GM12864 (cell line): ENCODE data around the gene GHITM.

Experiments
- DNase-seq: peaks from one replicate; pipeline ENCODE4 v3.0.0-alpha.2; 2011; ENCODE audit warnings: low read depth
- H3K4me3 ChIP-seq: 2 replicates; pipeline ENCODE4 v1.5.1; 2011; ENCODE audit warnings: mild to moderate bottlenecking, low read depth, low read length, control low read depth
- TF ChIP-seq, protein P1 (sequence below): IDR thresholded peaks from 2 replicates; pipeline ENCODE4 v1.5.1; 2011; ENCODE audit warnings: low read depth, mild to moderate bottlenecking, moderate library complexity, low read length, control low read depth, inconsistent platforms; ENCODE audit errors: missing control alignments

Gene GHITM

DNA sequence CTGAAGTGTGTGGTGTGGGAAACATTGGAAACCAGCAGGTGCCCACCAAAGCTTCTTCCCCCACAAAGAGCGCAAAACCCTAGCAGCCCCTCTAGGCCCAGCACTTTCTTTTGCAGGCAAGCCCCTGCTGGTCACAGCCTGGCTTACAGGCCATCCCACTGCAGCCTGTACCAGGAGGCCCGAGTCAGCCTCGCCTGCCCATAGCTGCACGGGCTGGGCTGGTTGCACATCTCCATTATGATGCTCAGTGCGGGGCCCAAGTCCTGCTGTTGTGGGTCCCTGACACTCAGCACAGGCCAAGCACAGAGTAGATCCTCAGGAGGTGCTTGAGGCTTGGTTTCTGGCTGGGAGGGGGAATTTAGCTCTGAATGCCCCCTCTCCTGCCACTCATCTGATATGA is 63.0 kb downstream of the GHITM start:
- TF ChIP-seq, protein P1, sequence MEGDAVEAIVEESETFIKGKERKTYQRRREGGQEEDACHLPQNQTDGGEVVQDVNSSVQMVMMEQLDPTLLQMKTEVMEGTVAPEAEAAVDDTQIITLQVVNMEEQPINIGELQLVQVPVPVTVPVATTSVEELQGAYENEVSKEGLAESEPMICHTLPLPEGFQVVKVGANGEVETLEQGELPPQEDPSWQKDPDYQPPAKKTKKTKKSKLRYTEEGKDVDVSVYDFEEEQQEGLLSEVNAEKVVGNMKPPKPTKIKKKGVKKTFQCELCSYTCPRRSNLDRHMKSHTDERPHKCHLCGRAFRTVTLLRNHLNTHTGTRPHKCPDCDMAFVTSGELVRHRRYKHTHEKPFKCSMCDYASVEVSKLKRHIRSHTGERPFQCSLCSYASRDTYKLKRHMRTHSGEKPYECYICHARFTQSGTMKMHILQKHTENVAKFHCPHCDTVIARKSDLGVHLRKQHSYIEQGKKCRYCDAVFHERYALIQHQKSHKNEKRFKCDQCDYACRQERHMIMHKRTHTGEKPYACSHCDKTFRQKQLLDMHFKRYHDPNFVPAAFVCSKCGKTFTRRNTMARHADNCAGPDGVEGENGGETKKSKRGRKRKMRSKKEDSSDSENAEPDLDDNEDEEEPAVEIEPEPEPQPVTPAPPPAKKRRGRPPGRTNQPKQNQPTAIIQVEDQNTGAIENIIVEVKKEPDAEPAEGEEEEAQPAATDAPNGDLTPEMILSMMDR = no peak
- H3K4me3 ChIP-seq = no peak overlapping the region
- no peak for DNase-seq
